ENCODE results near the gene C20orf204. TPM values are rescaled to one million over a fixed set of nuclear protein-coding genes. Genes with fewer than 3 reads are reported as not detected.

C20orf204 gene
- polyA plus RNA-seq, 1 donor from 2014 or later = not detected

GRCh38 chr20:64035066-64035932 is 683 bp upstream of the C20orf204 start:
- no peaks in the 10 kb centered on the region for H3K9me3 Mint-ChIP-seq
- H3K4me3 Mint-ChIP-seq = peak overlapping the region in 1 of 4 donors; percentile 67
- H3K27me3 Mint-ChIP-seq = peaks cover 9% of the 10 kb centered on the region
- no peaks in the 10 kb centered on the region for H3K36me3 Mint-ChIP-seq
- peak overlapping the region in 2 of 3 donors; percentile 58 to 92 for H3K27ac Mint-ChIP-seq
- peaks cover 2 to 8% (median 5%) of the 10 kb centered on the region in 3 donors for H3K4me1 Mint-ChIP-seq

GRCh38 chr20:64036346-64037198 is 590 bp downstream of the C20orf204 start:
- Mint-ChIP-seq H3K27me3 (peaks cover 12% of the 10 kb centered on the region), H3K4me1 (peaks cover 2 to 8% (median 5%) of the 10 kb centered on the region in 3 donors), H3K9me3 (no peaks in the 10 kb centered on the region), H3K4me3 (no peak overlapping the region), H3K36me3 (no peaks in the 10 kb centered on the region), H3K27ac (peak overlapping the region in 1 of 3 donors; percentile 48)

- Mint-ChIP-seq H3K27ac (peak overlapping the region in 1 of 3 donors; percentile 28), H3K27me3 (peaks cover 12% of the 10 kb centered on the region), H3K36me3 (no peaks in the 10 kb centered on the region), H3K4me1 (peaks cover 2 to 8% (median 6%) of the 10 kb centered on the region in 3 donors), H3K4me3 (peak overlapping the region in 2 of 4 donors; percentile 35 to 71), H3K9me3 (no peaks in the 10 kb centered on the region)
These were observed 1.2 kb downstream of the C20orf204 start for GRCh38 chr20:64037199-64037497.

GRCh38 chr20:64037498-64038213 is 1.7 kb downstream of the C20orf204 start:
- Mint-ChIP-seq H3K27me3 (peaks cover 12% of the 10 kb centered on the region), H3K36me3 (no peaks in the 10 kb centered on the region), H3K9me3 (no peaks in the 10 kb centered on the region), H3K4me3 (peak overlapping the region; percentile 35 to 85 (median 66)), H3K27ac (peak overlapping the region in 1 of 3 donors; percentile 28), H3K4me1 (peaks cover 2 to 8% (median 7%) of the 10 kb centered on the region in 3 donors)

GRCh38 chr20:64038224-64038564 is 2.2 kb downstream of the C20orf204 start:
- Mint-ChIP-seq H3K9me3 (no peaks in the 10 kb centered on the region), H3K36me3 (no peaks in the 10 kb centered on the region), H3K27ac (no peak overlapping the region), H3K27me3 (peaks cover 12% of the 10 kb centered on the region), H3K4me3 (peak overlapping the region in 3 of 4 donors; percentile 45 to 85 (median 62)), H3K4me1 (peaks cover 2 to 8% (median 7%) of the 10 kb centered on the region in 3 donors)

GRCh38 chr20:64038565-64039292 is 2.7 kb downstream of the C20orf204 start:
- H3K9me3 Mint-ChIP-seq = no peaks in the 10 kb centered on the region
- peak overlapping the region in 3 of 4 donors; percentile 70 to 88 (median 86) for H3K4me3 Mint-ChIP-seq
- peaks cover 2 to 12% (median 6%) of the 10 kb centered on the region in 3 donors for H3K4me1 Mint-ChIP-seq
- no peaks in the 10 kb centered on the region for H3K36me3 Mint-ChIP-seq
- H3K27me3 Mint-ChIP-seq = peaks cover 12% of the 10 kb centered on the region
- H3K27ac Mint-ChIP-seq = peak overlapping the region in 2 of 3 donors; percentile 23 to 67

- Mint-ChIP-seq H3K27me3 (peaks cover 12% of the 10 kb centered on the region), H3K27ac (peak overlapping the region in 1 of 3 donors; percentile 67), H3K4me3 (peak overlapping the region; percentile 55 to 88 (median 64)), H3K4me1 (peaks cover 2 to 13% (median 5%) of the 10 kb centered on the region in 3 donors), H3K9me3 (no peaks in the 10 kb centered on the region), H3K36me3 (no peaks in the 10 kb centered on the region)
These were observed 3.5 kb downstream of the C20orf204 start for GRCh38 chr20:64039293-64040160.

- peak overlapping the region in 1 of 3 donors; percentile 77 for H3K27ac Mint-ChIP-seq
- H3K4me1 Mint-ChIP-seq = peaks cover 2 to 13% (median 5%) of the 10 kb centered on the region in 3 donors
- H3K9me3 Mint-ChIP-seq = no peaks in the 10 kb centered on the region
- peaks cover 12% of the 10 kb centered on the region for H3K27me3 Mint-ChIP-seq
- peak overlapping the region; percentile 33 to 58 (median 42) for H3K4me3 Mint-ChIP-seq
- no peaks in the 10 kb centered on the region for H3K36me3 Mint-ChIP-seq
These were observed 4.5 kb downstream of the C20orf204 start for GRCh38 chr20:64040231-64041039.

GRCh38 chr20:64041040-64041780 is 5.2 kb downstream of the C20orf204 start:
- Mint-ChIP-seq H3K27me3 (peaks cover 15% of the 10 kb centered on the region), H3K27ac (no peak overlapping the region), H3K36me3 (no peaks in the 10 kb centered on the region), H3K4me1 (peaks cover 2 to 13% (median 5%) of the 10 kb centered on the region in 3 donors), H3K9me3 (no peaks in the 10 kb centered on the region), H3K4me3 (peak overlapping the region in 3 of 4 donors; percentile 57 to 90 (median 57))

GRCh38 chr20:64041781-64042053 is 5.7 kb downstream of the C20orf204 start:
- peak overlapping the region in 3 of 4 donors; percentile 75 to 90 (median 89) for H3K4me3 Mint-ChIP-seq
- H3K36me3 Mint-ChIP-seq = no peaks in the 10 kb centered on the region
- H3K27me3 Mint-ChIP-seq = peaks cover 19% of the 10 kb centered on the region
- no peaks in the 10 kb centered on the region for H3K9me3 Mint-ChIP-seq
- peaks cover 2 to 13% (median 5%) of the 10 kb centered on the region in 3 donors for H3K4me1 Mint-ChIP-seq
- H3K27ac Mint-ChIP-seq = no peak overlapping the region

GRCh38 chr20:64042054-64042781 is 6.2 kb downstream of the C20orf204 start:
- Mint-ChIP-seq H3K4me1 (peaks cover 2 to 13% (median 5%) of the 10 kb centered on the region in 3 donors), H3K9me3 (no peaks in the 10 kb centered on the region), H3K27ac (no peak overlapping the region), H3K4me3 (peak overlapping the region in 3 of 4 donors; percentile 75 to 90 (median 89)), H3K27me3 (peaks cover 24% of the 10 kb centered on the region), H3K36me3 (no peaks in the 10 kb centered on the region)

GRCh38 chr20:64043768-64044167 is 7.8 kb downstream of the C20orf204 start:
- peaks cover 0 to 13% (median 2%) of the 10 kb centered on the region in 3 donors for H3K4me1 Mint-ChIP-seq
- H3K27me3 Mint-ChIP-seq = peaks cover 26% of the 10 kb centered on the region
- H3K27ac Mint-ChIP-seq = no peak overlapping the region
- H3K36me3 Mint-ChIP-seq = no peaks in the 10 kb centered on the region
- peak overlapping the region in 3 of 4 donors; percentile 54 to 86 (median 83) for H3K4me3 Mint-ChIP-seq
- no peaks in the 10 kb centered on the region for H3K9me3 Mint-ChIP-seq
